WTC11 (cell line): ENCODE data around the gene ESYT1. TPM values are rescaled to one million over a fixed set of nuclear protein-coding genes. Genes with fewer than 3 reads are reported as not detected.
A peak's percentile ranks its signal among the peaks of the same experiment; 100 is the strongest.

Experiments
- ATAC-seq: fragments of 200-7000 bp; cut with Tn5 transposase; 2 replicates; pipeline ENCODE4 v1.10.0; 2021; ENCODE audit warnings: mild to moderate bottlenecking, moderate library complexity
- CTCF ChIA-PET: fragments of 300-600 bp; sonication (Branson Sonifier 250); formaldehyde crosslinking; loops from one replicate; lab custom pipeline; 2021; ENCODE audit warnings: antibody characterized with exemption; lab: Charles Lee
- POLR2A ChIA-PET: fragments of 350-600 bp; sonication (Branson Sonifier 250); formaldehyde crosslinking; loops from one replicate; lab custom pipeline; 2021; ENCODE audit warnings: antibody characterized with exemption; lab: Charles Lee
- DNase-seq: peaks from one replicate; pipeline ENCODE4 v3.0.0; 2021; ENCODE audit warnings: low spot score
- H3K27ac Mint-ChIP-seq: 2 replicates; pipeline ENCODE4 v1.8.0; 2021; ENCODE audit warnings: mixed read lengths
- H3K27me3 Mint-ChIP-seq: 2 replicates; pipeline ENCODE4 v1.8.0; 2021; ENCODE audit warnings: low read depth, mild to moderate bottlenecking, moderate library complexity, mixed read lengths
- H3K36me3 Mint-ChIP-seq: 2 replicates; pipeline ENCODE4 v1.8.0; 2021; ENCODE audit warnings: mixed read lengths
- H3K4me1 Mint-ChIP-seq: 2 replicates; pipeline ENCODE4 v1.8.0; 2022; ENCODE audit warnings: mixed read lengths
- H3K4me3 Mint-ChIP-seq: 2 replicates; pipeline ENCODE4 v1.8.0; 2021; ENCODE audit warnings: mild to moderate bottlenecking, moderate library complexity, mixed read lengths
- H3K9me3 Mint-ChIP-seq: 2 replicates; pipeline ENCODE4 v1.8.0; 2021; ENCODE audit warnings: mixed read lengths
- ARID4B ChIP-seq: sonication (generic); formaldehyde crosslinking; IDR thresholded peaks from 2 replicates; pipeline ENCODE4 v1.8.0; 2023; ENCODE audit warnings: missing genetic modification reagents, mild to moderate bottlenecking, borderline replicate concordance
- ATF1 ChIP-seq: sonication (generic); formaldehyde crosslinking; IDR thresholded peaks from 2 replicates; pipeline ENCODE4 v1.8.1; 2023; ENCODE audit warnings: mild to moderate bottlenecking, moderate library complexity, missing genetic modification reagents
- CREM ChIP-seq: sonication (generic); formaldehyde crosslinking; IDR thresholded peaks from 2 replicates; pipeline ENCODE4 v1.8.1; 2022; ENCODE audit warnings: mild to moderate bottlenecking, missing genetic modification reagents, moderate library complexity
- ETV6 ChIP-seq: sonication (generic); formaldehyde crosslinking; IDR thresholded peaks from 2 replicates; pipeline ENCODE4 v1.8.1; 2022; ENCODE audit warnings: mild to moderate bottlenecking, missing genetic modification reagents
- FOXK1 ChIP-seq: sonication (generic); formaldehyde crosslinking; IDR thresholded peaks from 2 replicates; pipeline ENCODE4 v1.8.0; 2022; ENCODE audit warnings: mild to moderate bottlenecking, moderate library complexity, missing genetic modification reagents
- FOXP1 ChIP-seq: sonication (generic); formaldehyde crosslinking; IDR thresholded peaks from 2 replicates; pipeline ENCODE4 v1.8.0; 2022; ENCODE audit warnings: missing genetic modification reagents, mild to moderate bottlenecking, moderate library complexity, borderline replicate concordance
- GABPB1 ChIP-seq: sonication (generic); formaldehyde crosslinking; IDR thresholded peaks from 2 replicates; pipeline ENCODE4 v1.8.1; 2023; ENCODE audit warnings: mild to moderate bottlenecking, missing genetic modification reagents
- NR1H2 ChIP-seq: sonication (generic); formaldehyde crosslinking; IDR thresholded peaks from 2 replicates; pipeline ENCODE4 v1.9.0; 2021; ENCODE audit warnings: mild to moderate bottlenecking, moderate library complexity, missing genetic modification reagents
- PRRX2 ChIP-seq: fragments of 250-450 bp; sonication (Bioruptor Pico); IDR thresholded peaks from 2 replicates; pipeline ENCODE4 v1.8.0; 2021; ENCODE audit warnings: mild to moderate bottlenecking
- SMAD3 ChIP-seq: sonication (generic); formaldehyde crosslinking; IDR thresholded peaks from 2 replicates; pipeline ENCODE4 v1.8.0; 2022; ENCODE audit warnings: missing genetic modification reagents, mild to moderate bottlenecking, borderline replicate concordance
- SOX15 ChIP-seq: fragments of 250-450 bp; sonication (Bioruptor Pico); IDR thresholded peaks from 2 replicates; pipeline ENCODE4 v1.9.0; 2021; ENCODE audit warnings: mild to moderate bottlenecking
- SP1 ChIP-seq: sonication (generic); formaldehyde crosslinking; conservative IDR thresholded peaks from 2 replicates; pipeline ENCODE4 v1.8.1; 2022; ENCODE audit warnings: missing genetic modification reagents
- ZNF121 ChIP-seq: sonication (generic); formaldehyde crosslinking; IDR thresholded peaks from 2 replicates; pipeline ENCODE4 v1.8.0; 2023; ENCODE audit warnings: missing genetic modification reagents
- ZNF281 ChIP-seq: sonication (generic); formaldehyde crosslinking; IDR thresholded peaks from 2 replicates; pipeline ENCODE4 v1.8.0; 2023; ENCODE audit warnings: mild to moderate bottlenecking, missing genetic modification reagents
- total RNA-seq: library from RNA; stranded (reverse); gene quantifications from 3 replicates; pipeline ENCODE4 v1.2.3, GENCODE V29; 2021
- TF ChIP-seq, protein P1 (sequence below): sonication (generic); formaldehyde crosslinking; IDR thresholded peaks from 2 replicates; pipeline ENCODE4 v1.8.0; 2022; ENCODE audit warnings: mild to moderate bottlenecking, missing genetic modification reagents
- TF ChIP-seq, protein P2 (sequence below): sonication (generic); formaldehyde crosslinking; IDR thresholded peaks from 2 replicates; pipeline ENCODE4 v1.8.1; 2023; ENCODE audit warnings: mild to moderate bottlenecking, moderate library complexity, missing genetic modification reagents
- TF ChIP-seq, protein P3 (sequence below): fragments of 250-450 bp; sonication (Bioruptor Pico); IDR thresholded peaks from 2 replicates; pipeline ENCODE4 v1.9.0; 2021; ENCODE audit warnings: mild to moderate bottlenecking
- TF ChIP-seq, protein P4 (sequence below): sonication (generic); formaldehyde crosslinking; IDR thresholded peaks from 2 replicates; pipeline ENCODE4 v1.8.1; 2022; ENCODE audit warnings: mild to moderate bottlenecking, moderate library complexity, missing genetic modification reagents
- TF ChIP-seq, protein P5 (sequence below): sonication (generic); formaldehyde crosslinking; IDR thresholded peaks from 2 replicates; pipeline ENCODE4 v1.8.0; 2022; ENCODE audit warnings: mild to moderate bottlenecking, missing genetic modification reagents

The ESYT1 gene
- total RNA-seq, 1 experiment from 2014 or later, result 80.1 TPM

- TF ChIP-seq CREM (CRISPR knock-in tag), result peak; percentile 62; the same call in 1 of the 2 replicates
- 0 out of 2 replicates have a peak, but pooled peaks have one; percentile 36 for TF ChIP-seq FOXK1 (CRISPR knock-in tag)
- 0 out of 2 replicates have a peak, but pooled peaks have one; percentile 37 for TF ChIP-seq ATF1
- TF ChIP-seq, protein P1, sequence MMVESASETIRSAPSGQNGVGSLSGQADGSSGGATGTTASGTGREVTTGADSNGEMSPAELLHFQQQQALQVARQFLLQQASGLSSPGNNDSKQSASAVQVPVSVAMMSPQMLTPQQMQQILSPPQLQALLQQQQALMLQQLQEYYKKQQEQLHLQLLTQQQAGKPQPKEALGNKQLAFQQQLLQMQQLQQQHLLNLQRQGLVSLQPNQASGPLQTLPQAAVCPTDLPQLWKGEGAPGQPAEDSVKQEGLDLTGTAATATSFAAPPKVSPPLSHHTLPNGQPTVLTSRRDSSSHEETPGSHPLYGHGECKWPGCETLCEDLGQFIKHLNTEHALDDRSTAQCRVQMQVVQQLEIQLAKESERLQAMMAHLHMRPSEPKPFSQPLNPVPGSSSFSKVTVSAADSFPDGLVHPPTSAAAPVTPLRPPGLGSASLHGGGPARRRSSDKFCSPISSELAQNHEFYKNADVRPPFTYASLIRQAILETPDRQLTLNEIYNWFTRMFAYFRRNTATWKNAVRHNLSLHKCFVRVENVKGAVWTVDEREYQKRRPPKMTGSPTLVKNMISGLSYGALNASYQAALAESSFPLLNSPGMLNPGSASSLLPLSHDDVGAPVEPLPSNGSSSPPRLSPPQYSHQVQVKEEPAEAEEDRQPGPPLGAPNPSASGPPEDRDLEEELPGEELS (CRISPR knock-in tag), result peak; percentile 69; the same call in 1 of the 2 replicates
- TF ChIP-seq ETV6, result no peak
- TF ChIP-seq FOXP1 (CRISPR knock-in tag), result peak; percentile 36; the same call in 1 of the 2 replicates
- 0 out of 2 replicates have a peak, but pooled peaks have one; percentile 66 for TF ChIP-seq GABPB1 (CRISPR knock-in tag)
- no peak for TF ChIP-seq SOX15 (CRISPR knock-in tag)
- TF ChIP-seq ZNF281 (CRISPR knock-in tag), result no peak
- peak; percentile 37; the same call in 1 of the 2 replicates for TF ChIP-seq SP1 (CRISPR knock-in tag)
- TF ChIP-seq, protein P2, sequence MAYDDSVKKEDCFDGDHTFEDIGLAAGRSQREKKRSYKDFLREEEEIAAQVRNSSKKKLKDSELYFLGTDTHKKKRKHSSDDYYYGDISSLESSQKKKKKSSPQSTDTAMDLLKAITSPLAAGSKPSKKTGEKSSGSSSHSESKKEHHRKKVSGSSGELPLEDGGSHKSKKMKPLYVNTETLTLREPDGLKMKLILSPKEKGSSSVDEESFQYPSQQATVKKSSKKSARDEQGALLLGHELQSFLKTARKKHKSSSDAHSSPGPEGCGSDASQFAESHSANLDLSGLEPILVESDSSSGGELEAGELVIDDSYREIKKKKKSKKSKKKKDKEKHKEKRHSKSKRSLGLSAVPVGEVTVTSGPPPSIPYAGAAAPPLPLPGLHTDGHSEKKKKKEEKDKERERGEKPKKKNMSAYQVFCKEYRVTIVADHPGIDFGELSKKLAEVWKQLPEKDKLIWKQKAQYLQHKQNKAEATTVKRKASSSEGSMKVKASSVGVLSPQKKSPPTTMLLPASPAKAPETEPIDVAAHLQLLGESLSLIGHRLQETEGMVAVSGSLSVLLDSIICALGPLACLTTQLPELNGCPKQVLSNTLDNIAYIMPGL (CRISPR knock-in tag), result peak; percentile 72
- peak; percentile 87 for TF ChIP-seq ZNF121
- TF ChIP-seq, protein P3, sequence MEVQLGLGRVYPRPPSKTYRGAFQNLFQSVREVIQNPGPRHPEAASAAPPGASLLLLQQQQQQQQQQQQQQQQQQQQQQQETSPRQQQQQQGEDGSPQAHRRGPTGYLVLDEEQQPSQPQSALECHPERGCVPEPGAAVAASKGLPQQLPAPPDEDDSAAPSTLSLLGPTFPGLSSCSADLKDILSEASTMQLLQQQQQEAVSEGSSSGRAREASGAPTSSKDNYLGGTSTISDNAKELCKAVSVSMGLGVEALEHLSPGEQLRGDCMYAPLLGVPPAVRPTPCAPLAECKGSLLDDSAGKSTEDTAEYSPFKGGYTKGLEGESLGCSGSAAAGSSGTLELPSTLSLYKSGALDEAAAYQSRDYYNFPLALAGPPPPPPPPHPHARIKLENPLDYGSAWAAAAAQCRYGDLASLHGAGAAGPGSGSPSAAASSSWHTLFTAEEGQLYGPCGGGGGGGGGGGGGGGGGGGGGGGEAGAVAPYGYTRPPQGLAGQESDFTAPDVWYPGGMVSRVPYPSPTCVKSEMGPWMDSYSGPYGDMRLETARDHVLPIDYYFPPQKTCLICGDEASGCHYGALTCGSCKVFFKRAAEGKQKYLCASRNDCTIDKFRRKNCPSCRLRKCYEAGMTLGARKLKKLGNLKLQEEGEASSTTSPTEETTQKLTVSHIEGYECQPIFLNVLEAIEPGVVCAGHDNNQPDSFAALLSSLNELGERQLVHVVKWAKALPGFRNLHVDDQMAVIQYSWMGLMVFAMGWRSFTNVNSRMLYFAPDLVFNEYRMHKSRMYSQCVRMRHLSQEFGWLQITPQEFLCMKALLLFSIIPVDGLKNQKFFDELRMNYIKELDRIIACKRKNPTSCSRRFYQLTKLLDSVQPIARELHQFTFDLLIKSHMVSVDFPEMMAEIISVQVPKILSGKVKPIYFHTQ (CRISPR knock-in tag), result no peak
- TF ChIP-seq, protein P4, sequence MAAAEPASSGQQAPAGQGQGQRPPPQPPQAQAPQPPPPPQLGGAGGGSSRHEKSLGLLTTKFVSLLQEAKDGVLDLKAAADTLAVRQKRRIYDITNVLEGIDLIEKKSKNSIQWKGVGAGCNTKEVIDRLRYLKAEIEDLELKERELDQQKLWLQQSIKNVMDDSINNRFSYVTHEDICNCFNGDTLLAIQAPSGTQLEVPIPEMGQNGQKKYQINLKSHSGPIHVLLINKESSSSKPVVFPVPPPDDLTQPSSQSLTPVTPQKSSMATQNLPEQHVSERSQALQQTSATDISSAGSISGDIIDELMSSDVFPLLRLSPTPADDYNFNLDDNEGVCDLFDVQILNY (CRISPR knock-in tag), result 0 out of 2 replicates have a peak, but pooled peaks have one; percentile 21
- no peak for TF ChIP-seq PRRX2 (CRISPR knock-in tag)
- TF ChIP-seq, protein P5, sequence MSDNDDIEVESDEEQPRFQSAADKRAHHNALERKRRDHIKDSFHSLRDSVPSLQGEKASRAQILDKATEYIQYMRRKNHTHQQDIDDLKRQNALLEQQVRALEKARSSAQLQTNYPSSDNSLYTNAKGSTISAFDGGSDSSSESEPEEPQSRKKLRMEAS (CRISPR knock-in tag), result peak; percentile 33; the same call in 1 of the 2 replicates
- TF ChIP-seq SMAD3 (CRISPR knock-in tag), result no peak
- TF ChIP-seq ARID4B, result no peak; the same call in 1 of the 2 replicates
- 0 out of 2 replicates have a peak, but pooled peaks have one; percentile 27 for TF ChIP-seq NR1H2 (CRISPR knock-in tag)
- Mint-ChIP-seq H3K27ac (peak overlapping the region; percentile 96), H3K9me3 (no peaks in the 10 kb centered on the region), H3K4me1 (peaks cover 30% of the 10 kb centered on the region), H3K27me3 (peaks cover 3% of the 10 kb centered on the region; the same call in 1 of the 2 replicates), H3K36me3 (peaks cover 19% of the 10 kb centered on the region), H3K4me3 (peak overlapping the region; percentile 99)
- ChIA-PET POLR2A (interaction anchor here (0.6 to 3.3 kb wide), 21 partner anchors 9 to 921 kb away, joined by 3 to 30 read pairs (median 4); partner anchors contain the start of genes ANKRD52, CNPY2, COQ10A and ERBB3), CTCF (interaction anchor here (0.7 to 5.2 kb wide), 57 partner anchors 9 to 453 kb away, joined by 3 to 95 read pairs (median 5); partner anchors contain the start of genes ANKRD52, CNPY2, COQ10A and ERBB3)
- DNase-seq (peak; percentile 96), ATAC-seq (peak; percentile 54)
These were observed 62.0 kb downstream of the ESYT1 start for GRCh38 chr12:56189918-56190694.
